HEK293 (cell line): Measurements from ENCODE around the gene AMBRA1.

Experiments used
- CTCF ChIA-PET: fragments of 350-600 bp; formaldehyde crosslinking; extraction: SDS; loops from one replicate; lab custom pipeline; 2021; ENCODE audit warnings: antibody characterized with exemption; lab: Yijun Ruan, JAX
- POLR2A ChIA-PET: fragments of 300-600 bp; formaldehyde crosslinking; extraction: SDS; loops from one replicate; lab custom pipeline; 2020; ENCODE audit warnings: antibody characterized with exemption, inconsistent platforms; lab: Yijun Ruan, JAX
- H3K27ac ChIP-seq: fragments of 200-500 bp; sonication (Bioruptor generic); 2 replicates; pipeline ENCODE4 v1.5.1; 2014; ENCODE audit warnings: low read depth, low read length, control low read depth, inconsistent platforms; ENCODE audit errors: extremely low read depth
- H3K36me3 ChIP-seq, 2 experiments: fragments of 200-500 bp in 1 of 2; sonication (Bioruptor generic) in 1 of 2; 1 replicate in 1 of 2; 2 replicates in 1 of 2; pipeline ENCODE4 v1.5.1; 2014 to 2017; ENCODE audit warnings: inconsistent platforms in 2 of 2, low read length in 2 of 2; ENCODE audit not compliant: control insufficient read depth in 2 of 2, insufficient read depth in 1 of 2
- H3K4me1 ChIP-seq: fragments of 200-500 bp; sonication (Bioruptor generic); 2 replicates; pipeline ENCODE4 v1.5.1; 2014; ENCODE audit warnings: mild to moderate bottlenecking, low read length, inconsistent platforms; ENCODE audit not compliant: control insufficient read depth, insufficient read depth
- H3K4me3 ChIP-seq: 2 replicates; pipeline ENCODE4 v1.5.1; 2011; ENCODE audit warnings: low read depth, mild to moderate bottlenecking, control low read depth, low read length, moderate library complexity
- H3K9me3 ChIP-seq: fragments of 200-500 bp; sonication (Bioruptor generic); 2 replicates; pipeline ENCODE4 v1.5.1; 2014; ENCODE audit warnings: low read depth, low read length, inconsistent platforms; ENCODE audit not compliant: control insufficient read depth, insufficient read depth
- ELK4 ChIP-seq: IDR thresholded peaks from 2 replicates; pipeline ENCODE4 v1.6.1; 2011; ENCODE audit warnings: mild to moderate bottlenecking, low read depth, low read length, borderline replicate concordance
- GLI4 ChIP-seq: fragments of 450-650 bp; formaldehyde crosslinking; IDR thresholded peaks from 2 replicates; pipeline ENCODE4 v1.5.1; 2016; ENCODE audit warnings: missing biosample characterization, missing genetic modification characterization
- HOXD13 ChIP-seq: sonication (generic); formaldehyde crosslinking; IDR thresholded peaks from 2 replicates; pipeline ENCODE4 v1.8.0; 2022; ENCODE audit warnings: missing genetic modification reagents, borderline replicate concordance
- ZBTB1 ChIP-seq: fragments of 450-650 bp; formaldehyde crosslinking; IDR thresholded peaks from 2 replicates; pipeline ENCODE4 v1.5.1; 2016; ENCODE audit warnings: missing biosample characterization, missing genetic modification characterization
- ZNF132 ChIP-seq: fragments of 450-650 bp; formaldehyde crosslinking; IDR thresholded peaks from 2 replicates; pipeline ENCODE4 v1.5.1; 2017; ENCODE audit warnings: missing biosample characterization, missing genetic modification characterization, borderline replicate concordance
- ZNF16 ChIP-seq: fragments of 450-650 bp; formaldehyde crosslinking; IDR thresholded peaks from 2 replicates; pipeline ENCODE4 v1.5.1; 2016; ENCODE audit warnings: low read depth, missing biosample characterization, missing genetic modification characterization
- ZNF169 ChIP-seq: fragments of 450-650 bp; formaldehyde crosslinking; IDR thresholded peaks from 2 replicates; pipeline ENCODE4 v1.5.1; 2016; ENCODE audit warnings: missing biosample characterization, missing genetic modification characterization
- ZNF18 ChIP-seq: fragments of 450-650 bp; formaldehyde crosslinking; IDR thresholded peaks from 2 replicates; pipeline ENCODE4 v1.5.1; 2016; ENCODE audit warnings: missing biosample characterization, missing genetic modification characterization
- ZNF248 ChIP-seq: fragments of 450-650 bp; formaldehyde crosslinking; IDR thresholded peaks from 2 replicates; pipeline ENCODE4 v1.5.1; 2017; ENCODE audit warnings: missing biosample characterization, missing genetic modification characterization
- ZNF473 ChIP-seq: fragments of 450-650 bp; formaldehyde crosslinking; IDR thresholded peaks from 2 replicates; pipeline ENCODE4 v1.5.1; 2017; ENCODE audit warnings: missing biosample characterization, missing genetic modification characterization
- ZNF518A ChIP-seq: fragments of 450-650 bp; formaldehyde crosslinking; conservative IDR thresholded peaks from 2 replicates; pipeline ENCODE4 v1.5.1; 2016; ENCODE audit warnings: low read depth, missing biosample characterization, missing genetic modification characterization
- ZNF548 ChIP-seq: fragments of 450-650 bp; formaldehyde crosslinking; IDR thresholded peaks from 2 replicates; pipeline ENCODE4 v1.5.1; 2016; ENCODE audit warnings: missing biosample characterization, missing genetic modification characterization
- ZNF558 ChIP-seq: fragments of 450-650 bp; formaldehyde crosslinking; IDR thresholded peaks from 2 replicates; pipeline ENCODE4 v1.5.1; 2016; ENCODE audit warnings: missing biosample characterization, missing genetic modification characterization
- ZNF629 ChIP-seq: fragments of 450-650 bp; formaldehyde crosslinking; IDR thresholded peaks from 2 replicates; pipeline ENCODE4 v1.5.1; 2017; ENCODE audit warnings: missing biosample characterization, missing genetic modification characterization
- ZNF785 ChIP-seq: fragments of 450-650 bp; formaldehyde crosslinking; IDR thresholded peaks from 2 replicates; pipeline ENCODE4 v1.5.1; 2016; ENCODE audit warnings: missing biosample characterization, missing genetic modification characterization
- ZSCAN30 ChIP-seq: fragments of 450-650 bp; IDR thresholded peaks from 2 replicates; pipeline ENCODE4 v1.5.1; 2018; ENCODE audit warnings: missing biosample characterization, mild to moderate bottlenecking, missing genetic modification characterization, moderate library complexity
- TF ChIP-seq, protein P1 (sequence below): fragments of 450-650 bp; formaldehyde crosslinking; IDR thresholded peaks from 2 replicates; pipeline ENCODE4 v1.5.1; 2017; ENCODE audit warnings: missing biosample characterization, mild to moderate bottlenecking, missing genetic modification characterization, moderate library complexity
- TF ChIP-seq, protein P2 (sequence below): fragments of 450-650 bp; formaldehyde crosslinking; IDR thresholded peaks from 2 replicates; pipeline ENCODE4 v1.5.1; 2016; ENCODE audit warnings: missing biosample characterization, missing genetic modification characterization
- TF ChIP-seq, protein P3 (sequence below): fragments of 450-650 bp; formaldehyde crosslinking; IDR thresholded peaks from 2 replicates; pipeline ENCODE4 v1.5.1; 2017; ENCODE audit warnings: missing biosample characterization, missing genetic modification characterization
- TF ChIP-seq, protein P4 (sequence below): fragments of 450-650 bp; formaldehyde crosslinking; IDR thresholded peaks from 2 replicates; pipeline ENCODE4 v1.5.1; 2017; ENCODE audit warnings: missing biosample characterization, missing genetic modification characterization

Gene AMBRA1

DNA sequence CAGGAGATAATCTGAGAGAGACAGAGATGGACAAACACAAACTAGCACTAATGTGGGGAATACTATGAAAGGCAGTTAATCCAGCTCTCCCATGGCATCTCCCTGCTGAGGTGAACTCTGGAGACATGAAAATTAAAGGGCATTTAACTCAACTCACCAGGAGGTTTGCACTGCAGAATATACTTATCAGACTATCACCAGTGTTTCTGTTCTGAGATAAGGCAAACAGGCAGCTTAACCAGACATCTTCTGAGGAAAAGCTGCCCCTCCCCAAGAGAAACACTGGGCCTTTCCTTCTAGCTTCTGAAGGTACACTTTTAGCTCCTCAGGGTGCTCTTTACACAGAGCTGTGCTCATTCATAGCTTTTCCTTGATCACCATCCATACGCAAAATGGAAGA, 85.5 kb downstream of the AMBRA1 start:
- Histone ChIP-seq H3K9me3 (no peaks in the 10 kb centered on the region), H3K4me3 (no peak overlapping the region), H3K36me3 (peaks cover 0 to 34% of the 10 kb centered on the region in 2 experiments; a peak in 1 of 3 replicates), H3K4me1 (no peaks in the 10 kb centered on the region), H3K27ac (no peak overlapping the region)
- ChIA-PET CTCF (interaction anchor here (1.3 kb wide), 1 partner anchor 19 kb away, joined by 3 read pairs; no protein-coding TSS in a partner anchor), POLR2A (no interaction called here)
- TF ChIP-seq, protein P1, sequence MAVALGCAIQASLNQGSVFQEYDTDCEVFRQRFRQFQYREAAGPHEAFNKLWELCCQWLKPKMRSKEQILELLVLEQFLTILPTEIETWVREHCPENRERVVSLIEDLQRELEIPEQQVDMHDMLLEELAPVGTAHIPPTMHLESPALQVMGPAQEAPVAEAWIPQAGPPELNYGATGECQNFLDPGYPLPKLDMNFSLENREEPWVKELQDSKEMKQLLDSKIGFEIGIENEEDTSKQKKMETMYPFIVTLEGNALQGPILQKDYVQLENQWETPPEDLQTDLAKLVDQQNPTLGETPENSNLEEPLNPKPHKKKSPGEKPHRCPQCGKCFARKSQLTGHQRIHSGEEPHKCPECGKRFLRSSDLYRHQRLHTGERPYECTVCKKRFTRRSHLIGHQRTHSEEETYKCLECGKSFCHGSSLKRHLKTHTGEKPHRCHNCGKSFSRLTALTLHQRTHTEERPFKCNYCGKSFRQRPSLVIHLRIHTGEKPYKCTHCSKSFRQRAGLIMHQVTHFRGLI (tag by site-specific recombination) = no peak
- TF ChIP-seq ZNF548 (tag by site-specific recombination) (no peak), ZSCAN30 (tag by site-specific recombination) (no peak), ZNF473 (tag by site-specific recombination) (no peak), ZNF785 (tag by site-specific recombination) (no peak), ZBTB1 (no peak), ZNF132 (no peak), HOXD13 (CRISPR knock-in tag) (no peak), ZNF248 (tag by site-specific recombination) (no peak), ZNF16 (tag by site-specific recombination) (no peak), ZNF558 (tag by site-specific recombination) (no peak), ELK4 (no peak), GLI4 (tag by site-specific recombination) (no peak), ZNF169 (tag by site-specific recombination) (no peak), ZNF629 (no peak), ZNF18 (no peak), ZNF518A (tag by site-specific recombination) (no peak)
- TF ChIP-seq, protein P2, sequence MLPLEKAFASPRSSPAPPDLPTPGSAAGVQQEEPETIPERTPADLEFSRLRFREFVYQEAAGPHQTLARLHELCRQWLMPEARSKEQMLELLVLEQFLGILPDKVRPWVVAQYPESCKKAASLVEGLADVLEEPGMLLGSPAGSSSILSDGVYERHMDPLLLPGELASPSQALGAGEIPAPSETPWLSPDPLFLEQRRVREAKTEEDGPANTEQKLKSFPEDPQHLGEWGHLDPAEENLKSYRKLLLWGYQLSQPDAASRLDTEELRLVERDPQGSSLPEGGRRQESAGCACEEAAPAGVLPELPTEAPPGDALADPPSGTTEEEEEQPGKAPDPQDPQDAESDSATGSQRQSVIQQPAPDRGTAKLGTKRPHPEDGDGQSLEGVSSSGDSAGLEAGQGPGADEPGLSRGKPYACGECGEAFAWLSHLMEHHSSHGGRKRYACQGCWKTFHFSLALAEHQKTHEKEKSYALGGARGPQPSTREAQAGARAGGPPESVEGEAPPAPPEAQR (tag by site-specific recombination) = no peak
- TF ChIP-seq, protein P3, sequence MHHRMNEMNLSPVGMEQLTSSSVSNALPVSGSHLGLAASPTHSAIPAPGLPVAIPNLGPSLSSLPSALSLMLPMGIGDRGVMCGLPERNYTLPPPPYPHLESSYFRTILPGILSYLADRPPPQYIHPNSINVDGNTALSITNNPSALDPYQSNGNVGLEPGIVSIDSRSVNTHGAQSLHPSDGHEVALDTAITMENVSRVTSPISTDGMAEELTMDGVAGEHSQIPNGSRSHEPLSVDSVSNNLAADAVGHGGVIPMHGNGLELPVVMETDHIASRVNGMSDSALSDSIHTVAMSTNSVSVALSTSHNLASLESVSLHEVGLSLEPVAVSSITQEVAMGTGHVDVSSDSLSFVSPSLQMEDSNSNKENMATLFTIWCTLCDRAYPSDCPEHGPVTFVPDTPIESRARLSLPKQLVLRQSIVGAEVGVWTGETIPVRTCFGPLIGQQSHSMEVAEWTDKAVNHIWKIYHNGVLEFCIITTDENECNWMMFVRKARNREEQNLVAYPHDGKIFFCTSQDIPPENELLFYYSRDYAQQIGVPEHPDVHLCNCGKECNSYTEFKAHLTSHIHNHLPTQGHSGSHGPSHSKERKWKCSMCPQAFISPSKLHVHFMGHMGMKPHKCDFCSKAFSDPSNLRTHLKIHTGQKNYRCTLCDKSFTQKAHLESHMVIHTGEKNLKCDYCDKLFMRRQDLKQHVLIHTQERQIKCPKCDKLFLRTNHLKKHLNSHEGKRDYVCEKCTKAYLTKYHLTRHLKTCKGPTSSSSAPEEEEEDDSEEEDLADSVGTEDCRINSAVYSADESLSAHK (tag by site-specific recombination) = no peak
- TF ChIP-seq, protein P4, sequence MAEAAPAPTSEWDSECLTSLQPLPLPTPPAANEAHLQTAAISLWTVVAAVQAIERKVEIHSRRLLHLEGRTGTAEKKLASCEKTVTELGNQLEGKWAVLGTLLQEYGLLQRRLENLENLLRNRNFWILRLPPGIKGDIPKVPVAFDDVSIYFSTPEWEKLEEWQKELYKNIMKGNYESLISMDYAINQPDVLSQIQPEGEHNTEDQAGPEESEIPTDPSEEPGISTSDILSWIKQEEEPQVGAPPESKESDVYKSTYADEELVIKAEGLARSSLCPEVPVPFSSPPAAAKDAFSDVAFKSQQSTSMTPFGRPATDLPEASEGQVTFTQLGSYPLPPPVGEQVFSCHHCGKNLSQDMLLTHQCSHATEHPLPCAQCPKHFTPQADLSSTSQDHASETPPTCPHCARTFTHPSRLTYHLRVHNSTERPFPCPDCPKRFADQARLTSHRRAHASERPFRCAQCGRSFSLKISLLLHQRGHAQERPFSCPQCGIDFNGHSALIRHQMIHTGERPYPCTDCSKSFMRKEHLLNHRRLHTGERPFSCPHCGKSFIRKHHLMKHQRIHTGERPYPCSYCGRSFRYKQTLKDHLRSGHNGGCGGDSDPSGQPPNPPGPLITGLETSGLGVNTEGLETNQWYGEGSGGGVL (tag by site-specific recombination) = no peak
